ENCODE measurements around the gene RITA1. TPM values are rescaled to one million over a fixed set of nuclear protein-coding genes. Genes with fewer than 3 reads are reported as not detected.

The RITA1 gene
- total RNA-seq, 1 donor from 2014 or later: 18.2 TPM

DNA sequence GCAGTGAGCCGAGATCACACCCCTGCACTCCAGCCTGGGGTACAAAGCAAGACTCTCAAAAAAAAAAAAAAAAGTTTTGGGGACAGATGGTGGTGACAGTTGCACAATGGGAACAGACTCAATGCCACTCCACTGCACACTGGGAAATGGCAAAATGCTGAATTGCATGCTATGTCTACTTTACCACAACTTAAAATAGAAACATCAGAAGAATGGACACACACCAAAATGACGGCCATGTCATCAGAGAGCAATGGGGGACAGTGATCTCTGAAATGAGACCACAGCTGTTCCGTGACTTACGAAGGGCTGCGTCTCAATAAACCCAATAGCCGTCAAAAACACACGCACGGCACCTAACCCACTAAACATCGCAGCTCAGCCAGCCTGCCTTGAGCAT lies 14.0 kb upstream of the RITA1 start:
- DNase-seq (no peak), ATAC-seq (ENCODE audit: low read depth) (no peak)
- H3K36me3 Mint-ChIP-seq (ENCODE audit: low read depth): peaks cover 85% of the 10 kb centered on the region
- ChIA-PET CTCF (interaction anchor here (2.5 kb wide), 1 partner anchor 18 kb away, joined by 9 read pairs; no protein-coding TSS in a partner anchor), POLR2A (interaction anchor here (0.7 to 2.2 kb wide), 5 partner anchors 13 to 123 kb away, joined by 3 to 8 read pairs (median 4); no protein-coding TSS in a partner anchor)
- TF ChIP-seq, protein P1, sequence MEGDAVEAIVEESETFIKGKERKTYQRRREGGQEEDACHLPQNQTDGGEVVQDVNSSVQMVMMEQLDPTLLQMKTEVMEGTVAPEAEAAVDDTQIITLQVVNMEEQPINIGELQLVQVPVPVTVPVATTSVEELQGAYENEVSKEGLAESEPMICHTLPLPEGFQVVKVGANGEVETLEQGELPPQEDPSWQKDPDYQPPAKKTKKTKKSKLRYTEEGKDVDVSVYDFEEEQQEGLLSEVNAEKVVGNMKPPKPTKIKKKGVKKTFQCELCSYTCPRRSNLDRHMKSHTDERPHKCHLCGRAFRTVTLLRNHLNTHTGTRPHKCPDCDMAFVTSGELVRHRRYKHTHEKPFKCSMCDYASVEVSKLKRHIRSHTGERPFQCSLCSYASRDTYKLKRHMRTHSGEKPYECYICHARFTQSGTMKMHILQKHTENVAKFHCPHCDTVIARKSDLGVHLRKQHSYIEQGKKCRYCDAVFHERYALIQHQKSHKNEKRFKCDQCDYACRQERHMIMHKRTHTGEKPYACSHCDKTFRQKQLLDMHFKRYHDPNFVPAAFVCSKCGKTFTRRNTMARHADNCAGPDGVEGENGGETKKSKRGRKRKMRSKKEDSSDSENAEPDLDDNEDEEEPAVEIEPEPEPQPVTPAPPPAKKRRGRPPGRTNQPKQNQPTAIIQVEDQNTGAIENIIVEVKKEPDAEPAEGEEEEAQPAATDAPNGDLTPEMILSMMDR (IDR thresholded peaks at IDR 0.05): no peak
- H3K4me3 Mint-ChIP-seq: no peak overlapping the region
- H3K9me3 Mint-ChIP-seq: no peaks in the 10 kb centered on the region
- intact Hi-C loops (cut with micrococcal nuclease): no loop called here
- no peaks in the 10 kb centered on the region for H3K27me3 Mint-ChIP-seq
- H3K27ac Mint-ChIP-seq: peak overlapping the region; percentile 41
- peaks cover 32% of the 10 kb centered on the region for H3K4me1 Mint-ChIP-seq

DNA sequence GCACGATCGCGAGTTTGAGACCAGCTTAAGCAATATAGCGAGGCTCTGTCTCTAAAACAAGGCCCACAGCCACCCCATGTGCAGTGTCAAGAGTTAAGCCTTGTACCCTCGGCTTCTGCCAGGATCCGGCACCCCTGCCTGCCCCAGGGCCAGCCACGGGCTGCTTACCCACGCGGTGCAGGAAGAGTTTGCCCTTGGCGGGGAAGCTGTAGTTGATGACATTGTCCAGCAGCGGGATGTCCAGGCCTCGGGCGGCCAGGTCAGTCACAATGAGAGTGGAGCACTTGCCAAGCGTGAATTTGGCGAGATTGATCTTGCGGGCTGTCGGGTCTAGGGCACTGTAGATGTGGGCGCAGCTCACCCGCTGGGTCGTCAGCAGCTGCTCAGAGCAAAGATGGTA lies 13.3 kb upstream of the RITA1 start:
- TF ChIP-seq, protein P1 (IDR thresholded peaks at IDR 0.05): no peak
- H3K4me1 Mint-ChIP-seq: peaks cover 32% of the 10 kb centered on the region
- ATAC-seq (ENCODE audit: low read depth): no peak
- H3K4me3 Mint-ChIP-seq: no peak overlapping the region
- H3K27ac Mint-ChIP-seq: peak overlapping the region; percentile 64
- no peaks in the 10 kb centered on the region for H3K27me3 Mint-ChIP-seq
- H3K36me3 Mint-ChIP-seq (ENCODE audit: low read depth): peaks cover 85% of the 10 kb centered on the region
- ChIA-PET CTCF (interaction anchor here (0.9 to 3.0 kb wide), 6 partner anchors 12 to 179 kb away, joined by 4 to 35 read pairs (median 12); no protein-coding TSS in a partner anchor), POLR2A (interaction anchor here (0.9 to 3.0 kb wide), 5 partner anchors 13 to 124 kb away, joined by 3 to 15 read pairs (median 8); partner anchors contain the start of genes DDX54 and RITA1)
- no peaks in the 10 kb centered on the region for H3K9me3 Mint-ChIP-seq
- intact Hi-C loops (cut with micrococcal nuclease): no loop called here
- DNase-seq: no peak

DNA sequence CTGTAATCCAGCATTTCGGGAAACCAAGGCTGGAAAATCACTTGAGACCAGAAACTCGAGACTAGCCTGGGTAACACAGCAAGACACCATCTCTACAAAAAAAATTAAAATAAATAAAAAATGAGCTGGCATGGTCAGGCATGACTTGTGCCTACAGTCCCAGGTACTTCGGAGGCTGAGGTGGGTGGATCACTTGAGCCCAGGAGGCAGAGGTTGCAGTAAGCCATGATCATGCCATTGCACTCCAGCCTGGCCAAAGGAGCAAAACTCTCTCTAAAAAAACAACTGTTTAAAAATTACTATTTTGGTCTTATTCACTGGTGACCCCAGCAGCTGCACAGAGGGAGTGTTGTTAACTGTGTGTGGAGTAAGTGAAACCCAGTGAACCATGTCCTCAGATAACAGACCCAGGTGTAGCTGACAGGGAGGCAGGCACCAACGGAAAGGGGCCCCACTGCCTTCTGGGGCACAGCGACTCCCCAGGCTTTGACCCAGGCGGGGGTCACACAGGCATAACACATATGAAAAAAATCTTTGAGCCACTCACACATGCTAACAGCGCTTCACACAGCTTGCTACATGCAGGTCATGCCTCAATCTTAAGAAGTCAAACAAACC lies 12.3 kb upstream of the RITA1 start:
- DNase-seq (no peak), ATAC-seq (ENCODE audit: low read depth) (peak; percentile 41)
- Mint-ChIP-seq H3K36me3 (ENCODE audit: low read depth) (peaks cover 87% of the 10 kb centered on the region), H3K9me3 (no peaks in the 10 kb centered on the region), H3K4me1 (peaks cover 32% of the 10 kb centered on the region), H3K4me3 (no peak overlapping the region), H3K27ac (no peak overlapping the region), H3K27me3 (no peaks in the 10 kb centered on the region)
- CTCF ChIA-PET: interaction anchor here (0.9 to 3.8 kb wide), 15 partner anchors 8 to 273 kb away, joined by 3 to 35 read pairs (median 7); partner anchors contain the start of genes DDX54 and RITA1
- TF ChIP-seq, protein P1 (IDR thresholded peaks at IDR 0.05): no peak
- intact Hi-C loops (cut with micrococcal nuclease): no loop called here
- POLR2A ChIA-PET: interaction anchor here (0.6 to 3.0 kb wide), 12 partner anchors 12 to 1279 kb away, joined by 3 to 15 read pairs (median 4); partner anchors contain the start of genes DDX54 and RITA1

DNA sequence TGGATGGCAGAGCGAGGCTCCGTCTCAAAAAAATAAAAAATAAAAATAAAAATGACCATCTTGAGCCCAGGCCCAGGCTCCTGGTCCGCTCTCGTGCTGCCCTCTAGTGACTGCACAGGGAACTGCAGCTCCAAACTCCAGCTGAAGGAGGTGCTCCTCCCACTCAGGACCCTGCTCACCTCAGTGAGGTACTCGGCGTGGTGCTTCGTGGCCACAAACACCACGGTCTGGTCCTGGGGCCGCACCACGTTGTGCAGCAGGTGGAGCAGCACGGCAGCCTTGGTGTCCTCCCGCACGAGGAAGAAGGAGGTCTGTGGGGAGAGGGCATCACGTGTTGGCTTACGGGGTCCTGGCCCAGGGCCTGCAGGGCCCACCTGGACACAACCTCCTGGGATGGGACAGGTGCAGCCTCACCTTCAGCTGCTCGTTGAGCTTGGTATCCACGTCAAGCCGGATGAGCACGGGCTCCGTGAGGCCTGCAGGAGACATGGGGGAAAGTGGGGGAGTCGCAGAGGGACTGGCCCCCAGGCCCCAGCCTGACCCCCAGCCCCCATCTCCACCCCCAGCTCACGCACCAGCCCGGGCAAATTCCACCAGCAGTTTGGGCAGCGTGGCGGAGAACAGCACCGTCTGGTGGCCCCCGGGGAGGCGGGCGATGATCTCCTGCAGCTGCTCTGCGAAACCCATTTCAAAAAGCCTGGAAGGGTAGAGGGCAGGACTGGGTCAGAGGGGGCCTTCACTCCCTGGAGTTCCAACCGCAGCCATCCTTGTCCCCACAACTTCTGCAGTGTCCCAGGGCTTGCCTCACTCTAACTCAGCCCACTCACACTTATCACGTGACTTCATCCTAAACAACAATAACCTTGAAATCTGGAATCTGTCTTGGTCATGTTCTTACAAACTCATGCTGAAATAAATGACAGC lies 10.8 kb upstream of the RITA1 start:
- H3K4me1 Mint-ChIP-seq: peaks cover 32% of the 10 kb centered on the region
- H3K27ac Mint-ChIP-seq: no peak overlapping the region
- H3K36me3 Mint-ChIP-seq (ENCODE audit: low read depth): peaks cover 88% of the 10 kb centered on the region
- no peak overlapping the region for H3K4me3 Mint-ChIP-seq
- H3K9me3 Mint-ChIP-seq: no peaks in the 10 kb centered on the region
- CTCF ChIA-PET: interaction anchor here (0.6 to 3.8 kb wide), 30 partner anchors 9 to 274 kb away, joined by 3 to 35 read pairs (median 4); partner anchors contain the start of genes DDX54, OAS2 and RITA1
- TF ChIP-seq, protein P1 (IDR thresholded peaks at IDR 0.05): peak; percentile 95
- H3K27me3 Mint-ChIP-seq: no peaks in the 10 kb centered on the region
- POLR2A ChIA-PET: interaction anchor here (0.6 to 3.0 kb wide), 7 partner anchors 10 to 241 kb away, joined by 3 to 15 read pairs (median 5); partner anchors contain the start of genes DDX54 and RITA1
- intact Hi-C loops (cut with micrococcal nuclease): loop anchor here (1.0 to 2.0 kb wide), 6 partner anchors 22 to 274 kb away; no protein-coding TSS in a partner anchor
- peak; percentile 78 for DNase-seq
- peak; percentile 81 for ATAC-seq (ENCODE audit: low read depth)

Data from activated B cell treated with CpG ODN at 0.5 μM for 24 hours (primary cell).